Endodermal cell (in vitro differentiated cells): ENCODE data around the gene PACRG. TPM values are rescaled to one million over a fixed set of nuclear protein-coding genes. Genes with fewer than 3 reads are reported as not detected.

Source experiments
- DNase-seq: peaks from one replicate; pipeline ENCODE4 v3.0.0-alpha.2; 2017
- H3K27ac ChIP-seq: 2 replicates; pipeline ENCODE4 v1.5.1; 2013; ENCODE audit warnings: mild to moderate bottlenecking, low read depth, low read length, moderate library complexity
- H3K27me3 ChIP-seq: 2 replicates; pipeline ENCODE4 v1.6.1; 2013; ENCODE audit warnings: mild to moderate bottlenecking, low read length, moderate library complexity; ENCODE audit not compliant: insufficient read depth, control insufficient read depth, poor library complexity, severe bottlenecking
- H3K36me3 ChIP-seq: 2 replicates; pipeline ENCODE4 v1.7.0; 2013; ENCODE audit warnings: mild to moderate bottlenecking, low read length, moderate library complexity; ENCODE audit not compliant: control insufficient read depth, insufficient read depth
- H3K4me1 ChIP-seq: one replicate; pipeline ENCODE4 v1.7.0; 2013; ENCODE audit warnings: low read length; ENCODE audit not compliant: control insufficient read depth, insufficient read depth
- H3K4me3 ChIP-seq: 2 replicates; pipeline ENCODE4 v1.5.1; 2013; ENCODE audit warnings: mild to moderate bottlenecking, low read length, moderate library complexity
- H3K9ac ChIP-seq: 2 replicates; pipeline ENCODE4 v1.6.1; 2013; ENCODE audit warnings: mild to moderate bottlenecking, low read length, moderate library complexity; ENCODE audit not compliant: poor library complexity, severe bottlenecking; ENCODE audit errors: extremely low read depth
- H3K9me3 ChIP-seq: 2 replicates; pipeline ENCODE4 v1.6.1; 2013; ENCODE audit warnings: mild to moderate bottlenecking, low read length, moderate library complexity; ENCODE audit not compliant: control insufficient read depth
- H3K27ac Mint-ChIP-seq: 2 replicates; pipeline ENCODE4 v1.8.0; 2020; ENCODE audit warnings: mixed read lengths
- H3K27me3 Mint-ChIP-seq: 2 replicates; pipeline ENCODE4 v1.8.0; 2021; ENCODE audit warnings: mild to moderate bottlenecking, mixed read lengths; ENCODE audit not compliant: insufficient read depth
- H3K36me3 Mint-ChIP-seq: 2 replicates; pipeline ENCODE4 v1.8.0; 2020; ENCODE audit warnings: low read depth, mixed read lengths
- H3K4me1 Mint-ChIP-seq: 2 replicates; pipeline ENCODE4 v1.8.0; 2020; ENCODE audit warnings: mixed read lengths
- H3K4me3 Mint-ChIP-seq: 2 replicates; pipeline ENCODE4 v1.8.0; 2020; ENCODE audit warnings: mild to moderate bottlenecking, moderate library complexity, mixed read lengths
- H3K9me3 Mint-ChIP-seq: 2 replicates; pipeline ENCODE4 v1.8.0; 2020; ENCODE audit warnings: mild to moderate bottlenecking, mixed read lengths
- WGBS, 2 experiments: methylation state at CpG; one replicate each; pipeline versions ENCODE4 v1.1.5 to v1.1.7; 2013; ENCODE audit warnings: missing lambda C conversion rate in 2 of 2, mixed read lengths in 1 of 2; ENCODE audit not compliant: insufficient coverage in 1 of 2, insufficient read length in 1 of 2; 5-methylcytosine and 5-hydroxymethylcytosine counted together
- total RNA-seq, 2 donors: library from RNA; stranded (reverse); fragmentation: NEBNext Ultra II Directional in 1 of 2; extraction: Animal tissue kit (Norgen Biotek cat#: 25700) in 1 of 2; gene quantifications; 2 replicates in 1 of 2; 3 replicates in 1 of 2; pipeline ENCODE4 v1.2.1, GENCODE V29; 2021
- TF ChIP-seq, protein P1 (sequence below): fragments of 200-600 bp; sonication (generic); conservative IDR thresholded peaks from 2 replicates; pipeline ENCODE4 v1.5.0; 2021; ENCODE audit warnings: antibody characterized with exemption, mild to moderate bottlenecking

The PACRG gene
- total RNA-seq, 2 donors from 2014 or later, result 0.42 to 0.44 TPM

DNA sequence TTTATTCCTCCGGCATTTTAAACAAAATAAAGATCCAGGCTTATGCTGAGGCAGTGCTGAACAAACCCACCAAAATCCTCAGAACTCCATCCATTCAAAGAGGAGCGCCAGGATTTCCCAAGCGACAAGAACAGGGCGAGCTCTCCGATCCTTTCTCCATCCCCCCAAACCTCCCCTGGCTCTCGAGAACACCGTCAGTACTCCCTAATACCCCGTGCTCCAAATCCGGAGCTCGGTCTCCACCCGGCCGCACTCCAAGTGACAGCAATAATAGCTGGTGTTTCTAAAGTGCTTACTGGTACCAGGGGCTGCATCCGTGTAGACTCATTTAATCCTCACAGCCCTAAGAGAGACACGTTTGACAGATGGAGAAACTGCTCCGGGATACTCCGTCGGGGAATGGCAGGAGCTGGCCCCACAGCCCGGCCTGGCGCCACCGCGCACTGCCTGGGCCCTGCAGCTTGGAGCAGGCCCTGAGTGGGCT, 409.7 kb downstream of the PACRG start:
- DNase-seq, result no peak
- H3K9me3 Mint-ChIP-seq, result no peaks in the 10 kb centered on the region
- no peak overlapping the region for H3K4me3 Mint-ChIP-seq
- H3K27ac Mint-ChIP-seq, result no peak overlapping the region
- H3K4me1 ChIP-seq, result no peaks in the 10 kb centered on the region
- TF ChIP-seq, protein P1, sequence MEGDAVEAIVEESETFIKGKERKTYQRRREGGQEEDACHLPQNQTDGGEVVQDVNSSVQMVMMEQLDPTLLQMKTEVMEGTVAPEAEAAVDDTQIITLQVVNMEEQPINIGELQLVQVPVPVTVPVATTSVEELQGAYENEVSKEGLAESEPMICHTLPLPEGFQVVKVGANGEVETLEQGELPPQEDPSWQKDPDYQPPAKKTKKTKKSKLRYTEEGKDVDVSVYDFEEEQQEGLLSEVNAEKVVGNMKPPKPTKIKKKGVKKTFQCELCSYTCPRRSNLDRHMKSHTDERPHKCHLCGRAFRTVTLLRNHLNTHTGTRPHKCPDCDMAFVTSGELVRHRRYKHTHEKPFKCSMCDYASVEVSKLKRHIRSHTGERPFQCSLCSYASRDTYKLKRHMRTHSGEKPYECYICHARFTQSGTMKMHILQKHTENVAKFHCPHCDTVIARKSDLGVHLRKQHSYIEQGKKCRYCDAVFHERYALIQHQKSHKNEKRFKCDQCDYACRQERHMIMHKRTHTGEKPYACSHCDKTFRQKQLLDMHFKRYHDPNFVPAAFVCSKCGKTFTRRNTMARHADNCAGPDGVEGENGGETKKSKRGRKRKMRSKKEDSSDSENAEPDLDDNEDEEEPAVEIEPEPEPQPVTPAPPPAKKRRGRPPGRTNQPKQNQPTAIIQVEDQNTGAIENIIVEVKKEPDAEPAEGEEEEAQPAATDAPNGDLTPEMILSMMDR, result no peak
- H3K36me3 Mint-ChIP-seq, result no peaks in the 10 kb centered on the region
- no peak overlapping the region for H3K4me3 ChIP-seq
- no peaks in the 10 kb centered on the region for H3K9me3 ChIP-seq
- H3K9ac ChIP-seq, result no peak overlapping the region
- no peaks in the 10 kb centered on the region for H3K27me3 ChIP-seq
- no peaks in the 10 kb centered on the region for H3K4me1 Mint-ChIP-seq
- 91 to 94% methylated on average over 6 to 21 of the region's 21 CpGs for WGBS, 2 experiments
- H3K36me3 ChIP-seq, result no peaks in the 10 kb centered on the region
- no peak overlapping the region for H3K27ac ChIP-seq
- H3K27me3 Mint-ChIP-seq, result no peaks in the 10 kb centered on the region

DNA sequence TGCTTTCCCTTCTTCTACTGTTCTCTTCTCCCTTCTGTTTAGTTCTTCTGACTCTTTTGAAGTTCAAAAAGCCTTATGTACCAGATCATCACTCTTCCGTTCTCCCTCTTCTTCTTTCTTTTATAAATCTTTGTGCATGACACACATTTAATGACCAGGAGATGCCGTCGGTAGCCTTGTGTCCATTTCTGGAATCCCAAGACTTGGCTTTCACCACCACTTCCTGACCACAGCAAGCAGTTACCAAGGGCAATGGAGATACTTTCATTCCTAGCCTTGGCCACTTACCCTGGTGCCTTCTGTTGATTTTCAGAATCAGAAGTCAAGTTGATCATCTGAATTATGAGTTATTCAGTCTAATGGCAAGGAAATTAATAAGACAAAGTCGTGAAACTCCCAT, 418.3 kb downstream of the PACRG start:
- TF ChIP-seq, protein P1, result no peak
- WGBS, 2 experiments, result 89 to 97% methylated on average over 3 to 4 of the region's 4 CpGs
- no peak overlapping the region for H3K27ac Mint-ChIP-seq
- no peaks in the 10 kb centered on the region for H3K9me3 ChIP-seq
- no peak overlapping the region for H3K27ac ChIP-seq
- H3K4me1 Mint-ChIP-seq, result no peaks in the 10 kb centered on the region
- no peaks in the 10 kb centered on the region for H3K4me1 ChIP-seq
- no peaks in the 10 kb centered on the region for H3K27me3 ChIP-seq
- no peaks in the 10 kb centered on the region for H3K9me3 Mint-ChIP-seq
- H3K9ac ChIP-seq, result no peak overlapping the region
- no peak overlapping the region for H3K4me3 ChIP-seq
- H3K4me3 Mint-ChIP-seq, result no peak overlapping the region
- H3K27me3 Mint-ChIP-seq, result no peaks in the 10 kb centered on the region
- no peak for DNase-seq
- no peaks in the 10 kb centered on the region for H3K36me3 Mint-ChIP-seq
- no peaks in the 10 kb centered on the region for H3K36me3 ChIP-seq

DNA sequence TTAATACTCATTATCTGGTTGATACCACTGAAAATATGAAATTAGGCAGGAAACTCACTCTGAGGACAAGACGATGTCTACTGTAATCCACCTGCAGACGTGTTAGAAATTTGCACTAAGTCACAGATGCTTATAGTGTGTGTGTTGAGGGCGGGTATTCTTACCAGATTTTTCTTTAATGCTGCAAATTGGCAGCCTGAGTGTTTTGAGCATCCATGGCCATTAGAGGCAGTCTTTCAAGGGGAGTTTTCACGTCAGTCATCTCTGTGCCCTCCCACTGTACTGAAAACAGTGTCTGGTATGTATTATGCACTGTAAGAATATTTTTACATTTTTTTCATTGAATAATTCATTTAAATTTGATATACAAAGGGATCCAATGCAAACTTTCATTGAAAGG, 420.2 kb downstream of the PACRG start:
- Mint-ChIP-seq H3K36me3 (no peaks in the 10 kb centered on the region), H3K27me3 (no peaks in the 10 kb centered on the region), H3K4me1 (no peaks in the 10 kb centered on the region), H3K4me3 (no peak overlapping the region), H3K27ac (no peak overlapping the region), H3K9me3 (no peaks in the 10 kb centered on the region)
- Histone ChIP-seq H3K4me3 (no peak overlapping the region), H3K36me3 (no peaks in the 10 kb centered on the region), H3K27me3 (no peaks in the 10 kb centered on the region), H3K4me1 (no peaks in the 10 kb centered on the region), H3K27ac (no peak overlapping the region), H3K9me3 (no peaks in the 10 kb centered on the region), H3K9ac (no peak overlapping the region)
- 84 to 100% methylated on average over 1 to 4 of the region's 4 CpGs for WGBS, 2 experiments
- no peak for DNase-seq
- TF ChIP-seq, protein P1, result peak; percentile 56
